M059J (cell line): ENCODE measurements around the gene CLDN24. TPM values are rescaled to one million over a fixed set of nuclear protein-coding genes. Genes with fewer than 3 reads are reported as not detected.

Experiments
- DNase-seq: peaks from one replicate; pipeline ENCODE4 v3.0.0-alpha.2; 2012; ENCODE audit warnings: low read depth
- total RNA-seq: library from RNA; depleted of rRNA; stranded (reverse); fragments of >200 nt; shearing (Covaris generic); gene quantifications from 2 replicates; pipeline ENCODE4 v1.2.3, GENCODE V29; 2014; rRNA removed

Gene CLDN24
- total RNA-seq, result not detected in 2 replicates

DNA sequence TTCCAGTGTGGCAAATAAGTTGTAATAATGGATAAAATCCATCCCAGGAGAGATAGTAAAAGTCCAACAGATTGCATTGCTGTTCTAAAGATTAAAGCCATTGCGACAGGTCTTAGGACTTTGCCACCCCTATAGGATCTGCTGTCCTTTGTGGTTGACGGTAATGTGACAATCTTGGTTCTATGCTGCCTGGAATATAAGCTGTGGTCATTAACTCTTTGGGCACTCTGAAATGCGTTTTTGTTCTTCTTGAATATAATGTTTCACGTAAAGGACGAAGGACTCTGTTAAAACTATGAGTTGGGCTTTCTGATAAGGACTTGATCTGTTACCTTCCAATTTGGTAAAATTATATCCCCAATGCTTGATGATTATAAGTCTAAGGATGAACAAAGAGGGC lies at the start of gene CLDN24:
Gene CLDN24, minus strand, starts transcription at position 101 of the 400 bp plus-strand sequence. Its CDS starts 0 bp downstream, at position 101.
- no peak for DNase-seq

- no peak for DNase-seq
Observed at GRCh38 chr4:183370786-183371185, 48.6 kb upstream of the CLDN24 start.

DNA sequence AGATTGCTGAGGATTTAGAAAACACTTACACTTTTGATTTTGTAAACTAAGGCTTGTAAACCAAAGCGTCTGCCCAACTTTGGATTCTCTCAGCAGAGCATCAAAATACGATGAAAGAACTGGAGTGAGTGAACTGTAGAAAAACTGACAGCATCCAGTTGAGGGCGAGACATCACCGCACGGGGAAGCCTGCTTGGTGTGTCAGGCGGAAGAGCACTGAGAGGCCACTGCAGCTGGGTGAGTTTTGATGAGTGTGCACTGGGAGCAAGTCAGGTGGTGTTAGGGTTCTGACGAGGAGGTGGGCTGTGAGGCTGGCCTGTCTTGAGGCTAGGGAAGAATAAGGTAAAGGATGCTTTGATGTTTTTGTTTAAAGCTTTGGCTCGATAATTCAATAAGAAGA lies 46.8 kb upstream of the CLDN24 start:
- DNase-seq, result no peak

- DNase-seq, result no peak
Observed at GRCh38 chr4:183366206-183366835, 44.1 kb upstream of the CLDN24 start.

DNA sequence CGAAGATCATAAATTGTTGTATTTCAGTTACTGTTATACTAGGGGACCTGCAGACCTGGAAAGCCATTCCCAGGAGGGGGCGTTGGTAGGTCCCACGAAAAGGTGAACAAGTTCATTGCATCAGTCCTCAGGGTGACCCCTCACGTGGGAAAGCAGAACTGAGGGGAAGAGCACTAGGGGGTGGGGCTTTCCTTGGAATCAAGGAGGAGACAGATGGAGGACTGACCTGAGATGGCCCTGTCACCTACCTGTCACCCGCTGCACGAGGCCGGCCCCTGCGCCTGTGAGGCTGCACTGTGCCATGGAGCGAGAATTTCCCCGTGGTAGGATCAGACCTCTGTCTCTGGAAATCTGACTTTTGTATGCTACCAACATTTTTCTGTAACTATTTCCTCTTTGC lies 41.8 kb upstream of the CLDN24 start:
- DNase-seq, result no peak

DNA sequence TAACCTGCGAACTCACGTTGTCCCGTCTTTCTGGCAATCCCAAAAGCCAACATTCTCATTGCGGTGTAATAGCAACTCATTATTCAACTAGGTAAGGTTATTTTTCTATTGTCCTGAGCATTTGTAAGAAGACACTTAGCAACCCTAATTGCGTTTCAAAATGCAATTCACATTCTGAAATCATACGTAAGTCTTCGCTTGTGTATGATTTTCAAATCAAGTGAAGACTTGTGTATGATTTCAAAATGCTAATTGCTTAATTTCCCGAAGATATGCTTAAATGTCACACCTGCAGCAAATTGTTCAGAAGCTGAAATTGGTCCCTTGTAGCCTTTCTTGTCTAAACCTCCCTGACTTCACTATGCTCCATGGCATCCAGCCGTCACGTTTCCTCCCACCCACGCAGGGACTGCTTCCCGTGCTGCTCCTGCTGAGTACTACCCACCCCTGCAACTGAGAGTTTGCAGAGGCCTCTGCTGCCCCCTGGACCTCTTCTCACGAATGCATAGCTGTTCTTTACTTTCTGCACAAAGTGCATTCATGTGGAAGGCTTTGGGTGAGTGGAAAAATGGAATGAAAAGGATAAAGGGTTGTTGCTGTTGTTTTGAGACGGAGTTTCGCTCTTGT lies 40.8 kb upstream of the CLDN24 start:
- no peak for DNase-seq

- DNase-seq, result no peak
Observed at GRCh38 chr4:183362036-183362435, 39.8 kb upstream of the CLDN24 start.

DNA sequence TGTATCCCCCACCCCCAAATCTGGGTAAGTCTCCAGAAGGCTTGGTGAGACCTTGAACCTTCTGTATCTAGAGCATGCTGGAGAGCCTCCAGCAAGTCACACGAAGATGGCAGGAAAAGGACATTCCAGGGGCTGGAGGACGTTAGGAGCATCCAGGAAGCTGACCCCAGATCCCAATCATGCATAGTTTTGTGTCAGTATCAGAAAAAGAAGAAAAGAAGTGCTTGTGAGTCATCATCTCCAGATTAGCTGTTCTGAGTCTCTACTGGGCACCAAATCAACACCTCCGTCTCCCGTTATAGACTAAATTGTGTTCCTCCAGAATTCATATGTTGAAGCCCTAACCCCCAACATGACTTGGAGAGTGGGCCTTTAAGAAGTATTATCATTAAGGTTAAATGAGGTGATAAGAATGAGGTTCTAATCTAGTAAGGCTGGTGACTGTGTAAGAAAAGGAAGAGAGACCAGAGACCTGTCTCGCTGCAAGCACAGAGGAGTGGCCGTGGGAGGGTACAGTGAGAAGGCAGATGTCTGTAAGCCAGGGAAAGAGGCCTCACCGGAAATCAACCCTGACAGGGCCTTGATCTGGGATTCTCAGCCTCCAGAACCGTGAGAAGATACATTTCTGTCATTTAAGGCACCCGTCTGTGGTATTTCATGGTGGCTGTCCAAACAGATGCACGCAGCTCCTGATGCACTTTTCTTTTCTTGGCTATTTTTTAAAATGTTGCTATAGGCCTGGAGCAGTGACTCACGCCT lies 38.1 kb upstream of the CLDN24 start:
- peak; percentile 85 for DNase-seq

- DNase-seq, result no peak
Observed at GRCh38 chr4:183358215-183358755, 36.1 kb upstream of the CLDN24 start.

DNA sequence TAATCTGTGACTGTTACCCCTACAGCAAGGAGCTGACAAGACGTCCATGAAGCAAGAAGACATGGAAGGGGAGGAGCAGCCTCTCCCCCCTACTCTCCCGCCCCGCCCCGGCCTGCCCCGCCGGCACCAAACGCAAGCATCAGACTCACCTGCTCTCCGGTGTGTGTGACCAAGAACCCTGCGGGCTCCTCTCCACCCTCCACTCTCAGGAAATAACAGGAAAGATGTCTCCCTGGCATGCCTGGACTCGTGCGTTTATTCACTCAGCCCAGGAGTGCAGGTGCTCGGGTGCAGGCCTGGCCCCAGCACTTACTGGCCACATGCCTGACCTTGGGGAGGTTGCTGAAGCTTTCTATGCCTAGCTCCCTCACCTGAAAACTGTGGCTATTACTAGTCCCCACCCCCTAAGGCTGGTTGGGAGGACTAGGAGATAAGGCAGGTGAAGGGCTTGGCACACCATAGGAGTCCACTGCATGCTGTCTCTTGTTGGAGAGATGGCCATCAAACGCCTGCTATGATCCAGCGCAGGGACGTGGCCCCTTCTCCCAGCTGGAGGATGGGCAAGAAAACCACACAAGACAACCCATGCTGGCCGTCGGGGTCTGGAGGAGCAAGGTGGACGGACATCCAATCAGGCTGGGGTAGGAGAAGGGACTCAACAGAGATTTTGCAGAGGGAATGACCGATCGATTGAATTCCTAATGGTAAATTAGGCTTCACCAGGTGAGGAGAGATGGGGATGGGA lies 34.9 kb upstream of the CLDN24 start:
- DNase-seq, result no peak

DNA sequence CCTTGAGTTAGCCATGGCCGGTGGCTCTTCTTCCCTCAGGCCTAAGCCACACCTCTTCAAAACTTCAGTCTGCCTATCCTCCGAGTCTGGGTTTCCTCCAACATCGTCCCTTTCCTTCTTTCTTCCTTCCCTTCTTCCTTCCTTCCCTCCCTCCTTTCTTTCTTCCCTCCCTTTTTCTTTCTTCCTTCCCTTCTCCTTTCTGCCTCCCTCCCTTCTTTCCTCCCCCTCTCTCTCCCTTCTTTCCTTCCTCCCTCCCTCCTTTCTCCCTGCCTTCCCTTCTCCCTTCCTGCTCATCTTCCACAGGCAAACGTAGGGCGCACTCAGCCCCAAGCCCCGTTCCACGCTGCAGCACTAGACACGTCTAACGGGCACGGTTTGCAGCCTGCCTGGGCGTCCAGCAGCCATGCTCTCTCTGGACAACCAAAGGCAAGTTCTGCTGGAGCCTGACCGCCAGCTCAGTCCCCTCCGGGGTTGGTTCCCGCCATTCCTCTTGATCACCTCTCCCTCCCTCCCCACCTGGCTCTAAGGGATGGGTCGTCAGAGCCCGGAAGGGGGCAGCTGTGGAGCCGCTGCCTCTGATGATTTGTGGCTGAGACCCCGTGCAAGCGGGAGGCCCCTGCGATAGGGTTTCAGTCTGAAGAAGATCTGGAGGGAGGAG lies 34.1 kb upstream of the CLDN24 start:
- DNase-seq, result no peak

- peak; percentile 93 for DNase-seq
Observed at GRCh38 chr4:183355405-183355804, 33.2 kb upstream of the CLDN24 start.

DNA sequence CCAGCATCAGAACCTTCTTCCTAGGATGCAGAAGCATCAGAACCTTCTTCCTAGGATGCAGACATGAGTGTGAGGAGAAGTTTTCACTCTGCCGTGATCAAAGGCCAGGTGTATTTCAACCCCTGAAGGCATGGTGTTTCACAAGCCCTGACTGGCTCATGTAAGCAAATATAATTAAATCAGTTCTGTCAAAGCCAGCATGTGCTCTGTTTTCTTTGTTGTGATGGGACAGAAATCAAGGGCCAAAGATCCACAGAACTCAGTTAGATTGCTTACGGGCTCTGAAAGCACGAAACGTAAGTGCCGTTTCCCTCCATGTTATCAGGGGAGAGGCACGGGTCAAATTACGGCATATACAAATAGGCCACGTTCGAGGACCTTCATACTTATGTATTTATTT lies 32.0 kb upstream of the CLDN24 start:
- no peak for DNase-seq

- DNase-seq, result no peak
Observed at GRCh38 chr4:183353557-183353956, 31.3 kb upstream of the CLDN24 start.

DNA sequence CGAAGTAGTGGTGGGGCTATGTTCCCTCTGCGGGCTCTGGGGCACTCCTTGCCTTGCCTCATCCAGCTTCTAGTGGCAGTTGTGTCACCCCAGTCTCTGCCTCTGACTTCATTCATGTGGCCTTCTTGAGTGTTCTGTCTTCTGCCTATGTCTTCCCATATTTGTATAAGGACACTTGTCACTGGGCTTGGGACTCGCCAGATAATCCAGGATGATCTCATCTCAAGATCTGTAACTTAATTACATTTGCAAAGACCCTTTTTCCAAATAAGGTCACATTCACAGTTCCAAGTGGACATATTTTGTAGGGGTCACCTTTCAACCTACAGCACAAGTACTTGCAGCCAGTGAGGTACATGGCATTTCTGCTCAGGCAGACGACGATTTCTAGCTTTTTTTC lies 30.3 kb upstream of the CLDN24 start:
- no peak for DNase-seq

DNA sequence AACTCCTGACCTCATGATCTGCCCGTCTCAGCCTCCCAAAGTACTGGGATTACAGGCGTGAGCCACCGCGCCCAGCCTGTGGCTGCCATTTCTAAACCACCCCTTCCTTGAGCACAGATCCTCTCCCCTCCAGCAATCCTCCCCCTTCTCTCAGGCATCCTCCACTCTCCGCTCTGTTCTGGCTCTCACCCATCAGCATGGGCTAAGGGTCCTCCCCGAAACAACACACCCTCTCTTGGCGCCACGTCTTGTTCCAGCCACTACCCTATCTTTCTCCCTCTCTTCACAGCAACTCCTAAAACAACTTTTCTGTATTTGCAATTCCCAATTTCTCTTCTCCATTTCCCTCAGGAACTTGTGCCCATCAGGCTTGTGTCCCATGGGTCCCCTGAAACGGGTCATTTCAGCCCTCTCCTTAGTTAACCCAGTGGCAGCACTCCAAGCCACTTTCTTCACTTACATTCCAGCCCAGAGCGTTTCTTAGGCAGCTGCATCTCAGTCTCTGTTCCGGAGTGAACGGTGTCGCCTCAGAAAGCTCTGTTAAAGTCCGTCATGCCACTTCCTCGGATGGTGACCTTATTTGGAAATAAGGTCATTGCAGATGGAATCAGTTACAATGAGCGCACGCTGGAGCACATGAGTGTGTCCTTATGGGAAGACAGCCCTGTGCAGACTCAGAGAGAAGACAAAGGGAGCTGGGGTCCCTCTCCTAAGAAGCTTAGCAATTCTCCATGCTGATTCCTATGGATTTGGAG lies 28.3 kb upstream of the CLDN24 start:
- DNase-seq, result no peak

DNA sequence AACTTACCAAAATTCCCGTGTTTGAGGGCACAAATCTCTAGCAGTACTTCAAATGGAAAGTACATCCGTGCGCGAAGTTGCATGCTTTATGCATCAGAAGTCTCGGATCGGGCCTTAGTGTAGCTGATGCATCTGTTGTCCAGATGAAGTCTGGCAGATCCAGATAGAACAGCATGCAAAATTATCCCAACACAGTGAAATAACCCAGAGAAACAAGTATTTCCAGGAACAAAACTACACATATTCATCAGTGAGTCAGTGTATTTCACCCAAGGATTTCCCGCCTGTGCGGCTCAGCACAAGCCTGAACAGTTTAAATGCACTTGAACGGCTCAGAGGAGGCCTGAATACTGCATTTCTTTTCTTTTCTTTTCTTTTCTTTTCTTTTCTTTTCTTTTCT lies 27.4 kb upstream of the CLDN24 start:
- DNase-seq, result peak; percentile 71

DNA sequence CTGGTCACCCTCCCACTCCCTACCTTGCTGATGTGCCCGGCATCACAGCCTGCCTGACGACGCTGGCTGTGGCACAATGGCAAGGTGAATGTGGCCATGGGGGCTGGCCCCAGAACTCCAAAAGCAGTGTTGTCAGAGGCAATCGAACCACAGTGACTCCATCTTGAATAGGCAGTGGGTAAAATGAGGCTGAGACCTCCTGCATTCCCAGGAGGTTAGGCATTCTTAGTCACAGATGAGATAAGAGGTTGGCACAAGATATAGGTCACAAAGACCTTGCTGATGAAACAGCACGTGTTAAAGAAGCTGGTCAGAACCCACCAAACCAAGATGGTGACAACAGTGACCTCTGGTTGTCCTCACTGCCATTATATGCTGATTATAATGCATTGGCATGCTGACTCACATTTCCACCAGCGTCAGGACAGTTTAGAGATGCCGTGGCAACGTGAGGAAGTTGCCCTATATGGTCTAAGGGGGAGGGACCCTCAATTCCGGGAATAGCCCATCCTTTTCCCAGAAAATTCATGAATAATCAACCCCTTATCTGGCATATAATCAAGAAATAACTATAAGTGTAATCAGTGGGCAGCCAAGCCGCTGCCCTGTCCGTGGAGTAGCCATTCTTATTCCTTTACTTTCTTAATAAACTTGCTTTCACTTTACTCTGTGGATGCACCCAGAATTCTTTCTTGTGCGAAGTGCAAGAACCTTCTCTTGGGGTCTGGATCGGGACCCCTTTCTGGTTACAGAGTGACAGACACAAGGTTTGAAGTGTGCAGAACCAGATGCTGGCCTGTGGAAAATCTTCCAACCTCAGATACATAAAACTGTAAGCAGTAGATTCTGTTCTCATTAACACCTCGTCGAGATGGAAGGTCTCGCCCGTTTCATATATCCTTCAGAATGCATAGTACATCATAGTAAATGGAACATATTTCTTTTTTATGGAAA lies 26.8 kb upstream of the CLDN24 start:
- DNase-seq, result peak; percentile 99

DNA sequence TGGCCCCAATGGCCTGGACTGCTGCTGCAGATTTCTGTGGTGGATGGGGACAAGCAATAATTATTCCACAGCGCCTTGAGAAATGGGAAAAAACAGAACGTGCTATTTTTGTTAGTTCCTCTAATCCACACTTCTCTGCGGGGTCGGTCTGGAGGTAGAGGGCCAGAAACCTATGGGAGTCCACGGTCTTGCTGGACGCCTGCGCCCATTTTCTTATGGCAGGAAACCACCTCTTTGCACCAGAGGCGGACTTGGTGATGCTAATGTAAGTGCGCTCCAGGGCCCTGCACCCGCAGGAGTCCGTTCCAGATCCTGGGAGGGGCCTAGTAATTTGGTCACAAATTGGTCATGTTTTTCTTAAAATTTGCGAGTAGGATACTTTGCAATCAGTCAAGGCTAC lies 25.9 kb upstream of the CLDN24 start:
- no peak for DNase-seq

DNA sequence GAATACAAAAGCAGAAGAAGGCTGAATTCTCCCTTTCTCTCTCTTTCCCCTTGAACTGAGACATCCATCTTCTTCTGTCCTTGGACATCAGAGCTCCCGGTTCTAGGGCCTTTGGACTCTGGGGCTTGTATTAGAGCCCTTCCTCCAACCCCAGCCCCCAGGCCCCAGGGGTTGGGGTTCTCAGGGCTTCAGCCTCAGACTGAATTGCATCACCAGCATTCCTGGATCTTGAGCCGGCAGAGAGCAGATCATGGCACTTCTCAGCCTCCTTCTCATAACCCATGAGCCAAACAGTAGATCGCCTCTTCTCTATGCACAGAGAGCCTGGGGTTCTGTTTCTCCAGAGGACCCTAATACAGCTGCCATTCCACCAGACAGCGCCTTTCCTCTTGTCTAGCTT lies 25.3 kb upstream of the CLDN24 start:
- peak; percentile 17 for DNase-seq
